Stimulated activated CD4-positive, alpha-beta T cell treated with anti-CD3 and anti-CD28 coated beads, Interleukin-12 subunit alpha, Interleukin-12 subunit beta, amount 100 ng/mL, for 4 hours (primary cell): ENCODE measurements around the gene ISLR.

Experiments used
- DNase-seq: peaks from one replicate; pipeline ENCODE4 v3.0.0-alpha.2; 2020

Gene ISLR

DNA sequence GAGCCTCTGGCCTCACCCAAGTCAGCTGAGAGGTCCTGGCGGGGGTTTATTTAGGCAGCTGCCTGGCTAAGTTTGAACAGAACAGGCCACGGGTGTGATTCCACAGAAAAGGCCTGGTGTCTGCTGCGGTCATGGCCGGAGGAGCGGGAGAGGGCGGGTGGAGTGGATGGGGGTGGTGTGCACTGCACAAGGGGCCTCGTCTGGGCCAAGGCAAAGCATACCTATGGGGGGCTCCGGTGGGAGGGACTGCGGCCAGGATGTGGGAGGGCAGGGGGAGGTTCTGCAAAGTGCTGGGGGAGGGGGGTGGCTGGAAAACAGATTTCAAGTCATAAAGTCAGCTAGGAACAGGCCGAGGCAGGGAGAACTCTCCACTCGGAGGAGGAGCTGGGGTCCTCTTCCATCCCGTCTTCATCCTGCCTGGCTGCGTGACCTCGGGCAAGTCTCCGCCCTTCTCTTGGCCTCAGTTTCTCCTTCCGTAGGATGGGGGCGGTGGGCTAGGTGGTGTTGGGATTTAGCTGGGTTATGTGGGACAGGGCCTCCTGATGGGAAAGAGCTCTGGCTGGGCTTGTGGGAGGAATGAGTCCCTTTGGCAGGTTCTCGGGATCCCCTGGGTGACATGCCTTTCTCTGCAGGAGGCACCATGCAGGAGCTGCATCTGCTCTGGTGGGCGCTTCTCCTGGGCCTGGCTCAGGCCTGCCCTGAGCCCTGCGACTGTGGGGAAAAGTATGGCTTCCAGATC lies 878 bp downstream of the ISLR start:
- no peak for DNase-seq

DNA sequence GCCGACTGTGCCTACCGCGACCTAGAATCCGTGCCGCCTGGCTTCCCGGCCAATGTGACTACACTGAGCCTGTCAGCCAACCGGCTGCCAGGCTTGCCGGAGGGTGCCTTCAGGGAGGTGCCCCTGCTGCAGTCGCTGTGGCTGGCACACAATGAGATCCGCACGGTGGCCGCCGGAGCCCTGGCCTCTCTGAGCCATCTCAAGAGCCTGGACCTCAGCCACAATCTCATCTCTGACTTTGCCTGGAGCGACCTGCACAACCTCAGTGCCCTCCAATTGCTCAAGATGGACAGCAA lies 1.4 kb downstream of the ISLR start:
- DNase-seq = no peak

DNA sequence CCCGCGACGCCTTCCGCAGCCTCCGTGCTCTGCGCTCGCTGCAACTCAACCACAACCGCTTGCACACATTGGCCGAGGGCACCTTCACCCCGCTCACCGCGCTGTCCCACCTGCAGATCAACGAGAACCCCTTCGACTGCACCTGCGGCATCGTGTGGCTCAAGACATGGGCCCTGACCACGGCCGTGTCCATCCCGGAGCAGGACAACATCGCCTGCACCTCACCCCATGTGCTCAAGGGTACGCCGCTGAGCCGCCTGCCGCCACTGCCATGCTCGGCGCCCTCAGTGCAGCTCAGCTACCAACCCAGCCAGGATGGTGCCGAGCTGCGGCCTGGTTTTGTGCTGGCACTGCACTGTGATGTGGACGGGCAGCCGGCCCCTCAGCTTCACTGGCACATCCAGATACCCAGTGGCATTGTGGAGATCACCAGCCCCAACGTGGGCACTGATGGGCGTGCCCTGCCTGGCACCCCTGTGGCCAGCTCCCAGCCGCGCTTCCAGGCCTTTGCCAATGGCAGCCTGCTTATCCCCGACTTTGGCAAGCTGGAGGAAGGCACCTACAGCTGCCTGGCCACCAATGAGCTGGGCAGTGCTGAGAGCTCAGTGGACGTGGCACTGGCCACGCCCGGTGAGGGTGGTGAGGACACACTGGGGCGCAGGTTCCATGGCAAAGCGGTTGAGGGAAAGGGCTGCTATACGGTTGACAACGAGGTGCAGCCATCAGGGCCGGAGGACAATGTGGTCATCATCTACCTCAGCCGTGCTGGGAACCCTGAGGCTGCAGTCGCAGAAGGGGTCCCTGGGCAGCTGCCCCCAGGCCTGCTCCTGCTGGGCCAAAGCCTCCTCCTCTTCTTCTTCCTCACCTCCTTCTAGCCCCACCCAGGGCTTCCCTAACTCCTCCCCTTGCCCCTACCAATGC lies 2.0 kb downstream of the ISLR start:
- no peak for DNase-seq

DNA sequence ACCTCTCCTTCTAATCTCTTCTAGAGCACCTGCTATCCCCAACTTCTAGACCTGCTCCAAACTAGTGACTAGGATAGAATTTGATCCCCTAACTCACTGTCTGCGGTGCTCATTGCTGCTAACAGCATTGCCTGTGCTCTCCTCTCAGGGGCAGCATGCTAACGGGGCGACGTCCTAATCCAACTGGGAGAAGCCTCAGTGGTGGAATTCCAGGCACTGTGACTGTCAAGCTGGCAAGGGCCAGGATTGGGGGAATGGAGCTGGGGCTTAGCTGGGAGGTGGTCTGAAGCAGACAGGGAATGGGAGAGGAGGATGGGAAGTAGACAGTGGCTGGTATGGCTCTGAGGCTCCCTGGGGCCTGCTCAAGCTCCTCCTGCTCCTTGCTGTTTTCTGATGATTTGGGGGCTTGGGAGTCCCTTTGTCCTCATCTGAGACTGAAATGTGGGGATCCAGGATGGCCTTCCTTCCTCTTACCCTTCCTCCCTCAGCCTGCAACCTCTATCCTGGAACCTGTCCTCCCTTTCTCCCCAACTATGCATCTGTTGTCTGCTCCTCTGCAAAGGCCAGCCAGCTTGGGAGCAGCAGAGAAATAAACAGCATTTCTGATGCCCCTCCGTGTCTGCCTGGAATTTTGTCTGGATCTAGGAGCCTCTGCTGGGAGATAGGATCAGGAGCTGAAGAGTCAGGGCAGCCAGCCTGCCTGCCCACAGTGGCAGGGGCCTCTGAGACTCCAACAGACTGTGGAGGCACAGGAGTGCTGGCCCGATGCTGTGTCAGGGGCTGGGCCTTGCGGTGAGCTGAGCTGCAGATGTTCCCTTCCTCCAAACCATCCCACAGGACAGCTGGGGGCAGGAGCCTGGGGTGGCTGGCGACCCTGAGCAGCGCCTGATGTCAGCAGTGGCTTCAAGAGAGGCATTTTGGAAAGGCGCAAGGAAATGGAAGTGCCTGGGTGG lies 3.0 kb downstream of the ISLR start:
- no peak for DNase-seq

DNA sequence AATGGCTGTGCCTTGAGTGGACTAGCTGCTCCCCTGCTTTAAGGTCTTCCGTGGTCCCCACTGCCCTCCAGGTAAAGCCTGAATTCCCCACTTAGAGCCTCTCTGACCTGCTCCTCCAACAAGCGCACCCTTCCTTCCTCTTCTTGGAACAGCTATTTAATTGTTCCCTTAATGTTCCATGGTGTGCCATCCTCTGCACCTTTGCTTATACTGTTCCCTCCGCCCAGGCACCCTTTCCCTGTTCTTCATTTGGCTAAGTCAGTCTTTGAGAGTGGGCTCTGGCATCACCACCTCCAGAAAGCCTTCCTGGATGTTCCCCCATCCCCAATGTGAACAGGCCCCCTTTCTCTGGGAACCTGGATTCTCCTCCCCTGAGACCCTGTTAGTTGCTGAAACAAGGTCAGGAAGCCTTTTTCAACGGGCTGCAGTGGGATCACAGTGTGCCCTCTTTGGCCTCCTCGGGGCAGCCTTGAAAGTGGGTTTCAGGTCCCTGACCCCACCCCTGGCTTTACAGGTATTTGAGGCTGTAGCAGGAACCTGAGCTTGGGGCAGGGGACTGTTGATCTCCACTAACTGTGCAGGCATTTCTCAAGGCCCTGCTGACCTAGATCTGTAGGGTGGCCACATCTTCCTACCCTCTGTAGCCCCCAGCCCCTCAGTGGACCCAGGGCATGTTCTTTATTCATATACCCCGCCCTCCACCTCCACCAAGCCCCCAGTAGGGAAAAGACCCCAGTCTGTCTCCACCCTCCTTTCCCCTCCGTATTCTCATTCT lies 5.0 kb downstream of the ISLR start:
- no peak for DNase-seq

DNA sequence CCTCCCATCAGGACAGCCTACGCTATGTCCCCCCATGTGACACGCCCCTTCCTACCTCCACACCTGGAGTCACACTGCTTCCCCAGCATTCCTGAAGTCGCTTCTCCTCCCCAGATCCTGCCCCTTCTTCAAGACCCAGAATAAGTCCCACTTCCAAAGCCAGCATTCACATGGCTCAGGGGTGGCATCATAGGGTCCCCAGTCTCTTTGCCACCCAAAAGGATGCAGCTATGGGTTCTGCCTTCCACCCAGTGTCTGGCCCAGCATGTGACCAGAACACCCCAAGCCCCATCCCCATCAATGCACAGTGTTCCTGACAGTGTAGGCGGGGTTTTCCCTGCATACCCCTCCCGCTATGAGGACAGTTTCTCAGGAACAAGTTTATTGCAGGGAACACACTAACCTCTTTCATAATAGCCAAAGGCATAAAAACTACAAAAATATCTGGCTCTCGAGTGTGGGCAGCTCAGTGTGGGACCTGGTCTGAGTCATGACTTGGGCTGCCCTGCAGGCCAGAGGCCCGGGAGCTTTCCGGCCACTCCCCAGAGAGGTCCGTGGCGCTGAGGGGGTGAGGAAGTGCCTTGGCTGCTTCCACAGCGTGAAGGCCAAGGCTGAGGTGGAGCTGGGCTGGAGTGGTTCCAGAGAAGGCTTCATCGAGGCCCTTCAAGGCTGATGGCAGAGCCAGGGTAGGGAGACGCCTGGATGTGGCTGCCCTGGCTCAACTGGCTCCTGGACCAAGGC lies 5.8 kb downstream of the ISLR start:
- DNase-seq = no peak

DNA sequence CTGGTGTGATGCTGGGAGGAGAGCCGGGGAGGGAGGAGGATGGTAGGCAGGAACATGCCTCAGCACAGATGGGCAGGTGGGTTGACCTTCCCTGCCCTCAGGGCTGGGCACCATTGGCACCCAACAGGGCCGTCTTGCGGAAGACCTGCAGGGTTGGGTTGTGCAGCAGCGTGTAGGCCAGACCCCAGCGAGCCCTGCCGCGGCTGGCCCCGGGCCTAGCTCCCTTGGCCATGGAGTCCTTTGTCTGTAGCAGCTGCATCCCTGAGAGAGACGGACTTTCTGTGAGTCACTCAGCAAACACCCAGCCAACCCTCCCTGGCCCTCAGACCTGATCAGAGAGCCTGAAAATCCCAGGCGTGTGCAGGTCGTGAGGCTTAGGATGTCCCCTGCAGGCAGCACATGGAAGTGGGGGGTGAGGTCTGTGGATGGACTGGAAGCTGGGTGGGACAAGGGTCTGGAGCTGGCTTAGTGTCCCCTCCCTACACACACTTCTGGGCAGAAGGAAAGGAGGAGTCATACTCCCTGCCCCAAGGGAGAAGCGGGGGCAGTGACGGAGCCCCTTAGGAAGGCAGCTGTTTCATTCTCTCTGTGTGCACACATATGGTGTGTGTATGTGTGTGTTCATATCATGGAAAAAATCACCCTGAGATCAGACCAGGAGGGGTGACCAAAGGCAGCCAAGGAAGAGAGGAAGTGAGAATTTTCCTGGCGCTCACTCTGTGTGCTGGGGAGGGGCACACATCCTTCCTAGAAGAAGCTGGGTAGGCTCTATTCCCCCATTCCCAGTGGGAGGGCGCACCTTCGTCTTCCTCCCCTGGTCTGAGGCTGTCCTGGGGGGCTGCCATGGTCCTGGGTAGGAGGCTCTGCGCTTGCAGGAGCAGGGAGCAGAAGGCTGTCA lies 6.7 kb downstream of the ISLR start:
- DNase-seq = no peak

DNA sequence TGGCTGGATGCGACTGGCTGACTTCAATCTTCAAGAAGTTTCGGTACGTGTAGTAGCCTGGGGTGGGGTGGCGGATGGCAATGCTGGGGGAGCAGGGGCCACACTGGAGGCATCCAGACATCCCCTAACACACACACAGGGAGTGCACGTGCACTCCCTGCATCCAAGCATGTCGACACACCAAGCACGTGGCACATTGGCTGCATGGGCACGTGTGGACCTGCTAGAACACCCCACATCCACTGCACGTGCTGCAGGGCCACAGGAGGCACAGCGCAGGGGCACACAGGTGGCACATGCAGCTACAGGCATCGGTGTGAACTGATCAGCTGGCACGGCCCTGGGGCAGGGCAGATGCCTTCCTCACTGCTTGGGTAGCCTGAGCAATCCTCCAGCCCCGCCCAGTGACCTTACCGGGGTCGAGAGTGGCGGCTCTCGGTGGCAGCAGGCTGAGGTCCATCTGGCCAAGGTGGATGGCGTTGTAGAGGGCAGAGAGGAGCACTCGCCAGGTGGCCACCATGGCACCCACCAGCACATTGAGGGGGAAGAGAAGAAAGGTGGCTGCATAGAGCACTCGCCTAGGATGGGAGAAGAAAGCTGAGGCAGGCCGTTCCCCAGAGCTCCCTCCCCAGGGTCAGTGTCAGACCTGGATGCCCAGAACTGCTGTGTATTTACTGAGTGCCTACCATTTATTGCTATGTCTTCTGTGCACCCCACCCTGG lies 7.5 kb downstream of the ISLR start:
- no peak for DNase-seq

DNA sequence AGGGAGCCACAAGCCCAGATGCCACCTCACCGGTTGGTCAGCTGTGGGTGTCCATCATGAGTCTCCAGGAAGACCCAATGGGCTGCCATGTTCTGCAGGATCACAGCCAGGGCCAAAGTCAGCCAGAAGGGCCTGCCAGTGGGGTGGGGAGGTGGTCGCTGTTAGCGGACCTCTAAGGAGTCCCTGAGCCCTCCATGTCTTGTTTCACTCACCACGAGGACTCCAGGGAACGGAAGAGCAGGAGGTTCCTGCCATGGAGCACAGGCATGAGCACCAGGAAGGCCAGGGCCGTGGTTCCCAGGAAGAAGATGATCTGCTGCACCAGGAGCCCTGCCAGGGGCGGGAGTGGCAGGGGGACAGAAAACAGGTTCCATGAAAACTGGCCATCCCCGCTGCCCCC lies 8.6 kb downstream of the ISLR start:
- no peak for DNase-seq

DNA sequence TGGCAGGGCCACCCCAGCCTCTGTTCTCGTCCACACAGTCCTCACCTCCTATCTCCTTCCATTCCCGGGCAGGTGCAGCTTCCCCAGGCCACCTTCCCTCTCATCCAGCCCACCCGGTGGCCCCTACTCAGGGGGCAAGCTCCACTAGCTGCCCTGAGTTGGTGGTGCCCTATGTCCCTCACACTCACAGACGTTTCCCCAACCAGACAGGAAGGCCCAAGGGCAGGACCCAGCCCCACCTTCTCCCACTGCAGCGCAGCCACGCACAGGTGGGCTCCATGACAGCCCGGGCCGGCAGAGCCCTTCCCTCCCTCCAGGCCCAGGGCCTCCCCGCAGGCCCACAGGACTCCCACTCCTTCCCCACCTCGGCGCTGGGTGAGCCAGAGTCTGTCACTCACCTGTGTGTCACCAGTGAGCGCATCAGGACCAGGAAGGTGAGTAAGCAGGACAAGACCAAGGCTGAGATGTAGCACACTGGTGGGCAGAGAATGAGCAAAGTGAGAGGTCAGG lies 11.1 kb downstream of the ISLR start:
- DNase-seq = no peak

DNA sequence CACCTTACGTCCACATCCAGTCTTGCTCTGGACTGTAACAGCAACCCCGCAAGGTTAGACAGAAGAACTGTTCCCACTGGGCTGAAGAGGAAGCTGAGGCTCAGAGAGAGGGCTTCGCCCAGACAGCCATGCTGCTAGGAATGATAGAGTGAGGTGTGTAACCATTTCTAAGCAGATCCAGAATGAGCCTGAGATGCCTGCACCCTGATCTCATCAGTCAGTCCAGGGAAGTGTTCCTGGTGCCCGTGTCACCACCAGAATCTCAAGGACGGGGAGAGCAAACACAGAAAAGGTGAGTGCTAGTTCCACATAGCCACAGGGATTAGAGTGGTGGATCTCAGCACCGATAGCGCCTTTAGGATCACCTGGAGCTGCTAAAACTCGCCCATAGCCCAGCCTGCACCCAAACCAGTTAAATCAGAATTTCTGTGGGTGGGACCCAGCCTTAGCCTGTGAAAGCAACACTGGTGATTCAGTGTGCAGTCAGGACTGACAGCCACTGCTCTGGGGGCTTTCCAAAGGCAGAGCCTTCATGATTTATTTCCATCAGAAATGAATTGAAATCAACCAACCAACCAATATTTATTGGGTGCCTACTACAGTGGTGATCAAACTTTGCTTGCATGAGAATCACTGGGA lies 12.3 kb downstream of the ISLR start:
- no peak for DNase-seq

DNA sequence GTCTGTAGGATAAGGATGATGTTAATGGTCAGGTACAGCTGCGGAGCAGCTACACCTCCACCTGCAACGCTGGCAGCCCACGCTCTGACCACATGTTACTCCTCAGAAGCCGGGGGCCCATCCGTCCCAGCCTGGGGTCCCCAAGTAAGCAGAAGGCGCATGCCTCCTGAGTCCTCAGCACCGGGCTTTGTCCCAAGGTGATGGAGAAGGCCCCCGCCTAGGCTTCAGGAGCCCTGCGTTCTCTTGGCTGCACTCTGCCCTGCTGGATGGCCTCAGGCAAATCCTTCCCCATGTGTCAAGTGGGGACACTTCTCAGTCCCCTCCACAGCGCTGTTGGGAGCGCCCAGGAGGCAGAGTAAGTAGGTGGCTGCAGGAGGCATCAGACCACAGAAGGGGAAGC lies 14.7 kb downstream of the ISLR start:
- DNase-seq = no peak

DNA sequence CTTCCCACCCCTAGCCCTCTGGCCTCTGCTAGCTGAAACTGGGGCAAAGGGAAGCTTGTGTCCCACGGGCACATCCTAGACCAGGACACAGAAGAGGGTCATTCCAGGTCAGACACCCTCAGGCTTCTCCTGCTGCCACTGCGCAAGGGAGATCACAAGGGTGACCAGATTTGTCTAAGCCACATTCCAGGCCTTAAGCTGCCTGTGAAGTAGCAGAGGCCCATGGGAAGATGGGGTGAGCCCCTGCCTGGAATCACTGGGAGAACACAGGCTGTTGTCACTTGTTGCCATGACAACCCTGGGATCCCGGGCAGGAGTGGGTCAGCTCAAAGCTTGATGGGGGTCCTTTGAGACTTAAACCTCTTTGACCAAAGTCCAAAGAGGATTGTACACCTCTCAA lies 18.3 kb downstream of the ISLR start:
- no peak for DNase-seq

DNA sequence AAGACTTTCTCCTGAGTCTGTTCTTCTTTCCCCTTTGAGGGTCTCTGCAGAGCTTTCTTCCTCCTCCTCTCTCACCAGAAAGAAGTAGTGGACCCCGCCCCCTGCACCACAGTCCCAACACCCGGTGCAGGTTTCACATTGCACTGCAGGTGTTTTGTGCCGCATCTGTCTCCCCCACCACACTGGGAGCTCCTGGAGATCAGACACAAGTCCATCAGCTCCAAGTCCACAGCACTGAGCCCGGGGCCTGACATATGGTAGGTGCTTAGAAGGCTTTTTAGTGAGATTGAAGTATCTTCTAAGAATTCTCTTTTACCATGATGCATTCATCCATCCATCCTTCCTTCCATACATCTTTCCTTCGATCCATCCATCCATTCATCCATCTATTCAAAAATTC lies 19.2 kb downstream of the ISLR start:
- no peak for DNase-seq

DNA sequence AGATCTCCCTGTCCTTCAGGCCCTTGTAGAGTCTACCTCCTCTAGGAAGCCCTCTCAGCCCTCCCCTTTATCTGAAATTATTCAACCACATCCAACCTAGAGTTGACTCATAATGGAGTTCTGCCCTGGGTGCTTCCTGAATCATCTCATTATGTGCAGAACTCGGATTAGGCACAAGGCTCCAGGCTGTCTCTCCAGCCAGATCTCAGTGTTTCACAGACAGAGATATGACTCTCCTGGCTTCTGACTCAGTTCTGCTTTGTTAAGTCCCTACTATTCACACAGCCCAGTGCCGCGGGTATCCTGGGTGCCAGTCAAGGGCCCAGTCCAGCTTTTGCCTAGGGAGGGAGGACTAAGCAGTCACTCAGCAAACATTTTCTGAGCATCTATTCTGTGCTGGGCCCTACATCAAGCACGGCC lies 19.8 kb downstream of the ISLR start:
- no peak for DNase-seq

DNA sequence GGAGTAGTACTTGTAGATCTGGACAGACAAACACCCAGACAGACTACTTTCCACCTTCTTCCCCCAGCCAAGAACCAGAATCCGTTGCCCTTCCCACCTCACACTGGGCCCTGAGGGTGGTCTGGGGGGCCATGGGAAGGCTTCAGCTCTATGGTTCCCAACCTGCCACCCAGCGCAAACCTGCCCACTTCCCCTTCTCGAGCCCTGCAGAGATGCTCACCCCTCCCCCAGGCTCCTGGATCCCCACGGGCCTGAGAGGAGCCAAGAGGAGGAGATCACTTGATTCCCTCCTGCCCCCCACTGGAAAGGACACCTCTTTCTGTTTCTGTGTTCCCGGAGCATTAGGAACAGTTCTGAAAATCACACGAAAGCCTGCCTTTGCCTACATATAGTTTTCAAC lies 20.4 kb downstream of the ISLR start:
- no peak for DNase-seq

DNA sequence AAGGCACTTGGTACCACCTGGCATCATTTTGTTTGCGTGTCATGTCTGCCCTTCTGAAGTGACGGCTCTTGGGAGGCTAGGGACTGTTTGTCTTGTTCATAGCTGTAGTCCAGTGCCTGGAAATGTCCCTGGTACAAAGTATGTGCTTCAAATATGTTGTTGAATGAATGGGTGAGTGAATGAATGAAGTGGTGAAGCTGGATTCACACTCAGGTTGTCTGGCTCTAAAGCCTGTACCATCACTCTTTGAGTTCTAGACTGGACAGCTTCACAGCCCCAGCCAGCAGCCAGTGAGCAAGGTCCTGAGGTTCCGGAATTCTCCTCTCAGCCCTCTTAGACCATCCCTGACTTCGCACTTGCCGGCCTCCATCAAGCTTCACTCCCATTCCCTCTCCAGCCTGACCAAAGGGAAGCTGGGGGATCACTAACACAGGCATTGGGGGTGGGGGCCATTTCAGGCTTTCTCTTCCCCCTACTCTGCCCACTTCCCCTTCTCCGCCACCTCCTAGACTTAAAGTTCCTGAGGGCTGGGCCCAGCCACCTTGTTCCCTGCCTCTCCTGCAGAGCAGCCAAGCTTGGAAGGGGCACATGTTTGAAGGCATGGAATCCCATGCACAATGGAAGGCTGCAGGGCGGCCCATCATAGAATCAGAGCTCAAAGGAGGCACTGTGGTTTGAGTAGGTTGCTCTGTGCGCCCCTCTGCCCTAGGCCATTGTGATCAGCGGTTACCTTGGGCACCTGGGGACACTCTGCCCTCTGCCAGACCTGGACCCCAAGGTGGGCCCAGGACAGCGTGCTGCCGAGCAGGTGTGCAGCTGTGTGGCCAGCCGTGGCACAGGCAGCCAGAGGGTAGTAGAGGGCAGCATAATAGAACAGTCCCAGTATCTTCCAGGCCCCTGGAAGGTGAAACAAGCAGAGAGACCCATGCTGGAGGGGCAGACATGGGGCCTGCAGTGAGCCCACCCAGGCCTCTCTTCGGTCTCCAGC lies 21.4 kb downstream of the ISLR start:
- no peak for DNase-seq

DNA sequence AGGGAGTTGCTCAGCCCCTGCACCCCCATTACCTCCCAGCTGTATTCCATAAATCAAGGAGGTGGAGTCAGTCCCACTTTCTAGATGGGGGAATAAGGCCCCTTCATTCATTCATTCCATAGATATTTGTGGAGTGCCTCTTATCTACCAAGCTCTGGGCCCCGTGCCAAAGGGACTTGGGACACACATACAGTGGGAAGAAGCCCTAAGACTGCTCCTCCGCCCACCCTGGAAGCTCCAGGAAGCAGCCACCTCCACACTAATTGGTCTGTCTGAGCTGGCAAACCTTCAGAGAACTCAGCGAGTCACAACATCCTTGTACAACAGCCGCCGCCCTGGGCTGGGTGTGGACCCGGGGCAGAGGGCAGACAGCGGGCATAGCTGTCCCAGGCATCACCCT lies 22.7 kb downstream of the ISLR start:
- no peak for DNase-seq
